ENCODE measurements around the gene NTF4.

Gene NTF4

GRCh38 chr19:49103331-49104085 lies 38.9 kb upstream of the NTF4 start:
- no peak for TF ChIP-seq MYC (IDR thresholded peaks at IDR 0.05; ENCODE audit: low read depth, low read length)
- no peak for TF ChIP-seq CTCF (IDR thresholded peaks at IDR 0.05; ENCODE audit: low read depth, low read length)
- TF ChIP-seq, protein P1, sequence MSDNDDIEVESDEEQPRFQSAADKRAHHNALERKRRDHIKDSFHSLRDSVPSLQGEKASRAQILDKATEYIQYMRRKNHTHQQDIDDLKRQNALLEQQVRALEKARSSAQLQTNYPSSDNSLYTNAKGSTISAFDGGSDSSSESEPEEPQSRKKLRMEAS (IDR thresholded peaks at IDR 0.05; ENCODE audit: low read depth, low read length), result no peak
- TF ChIP-seq POLR2A (IDR thresholded peaks at IDR 0.05; ENCODE audit: extremely low read depth, insufficient read length), result no peak
- no peak for DNase-seq (ENCODE audit: low read depth)
- H3K4me3 ChIP-seq (ENCODE audit: low read depth, low read length), result no peak overlapping the region

GRCh38 chr19:49102303-49102702 lies 37.7 kb upstream of the NTF4 start:
- H3K4me3 ChIP-seq (ENCODE audit: low read depth, low read length), result no peak overlapping the region
- no peak for DNase-seq (ENCODE audit: low read depth)
- TF ChIP-seq MYC (IDR thresholded peaks at IDR 0.05; ENCODE audit: low read depth, low read length) (no peak), CTCF (IDR thresholded peaks at IDR 0.05; ENCODE audit: low read depth, low read length) (no peak), POLR2A (IDR thresholded peaks at IDR 0.05; ENCODE audit: extremely low read depth, insufficient read length) (no peak)
- TF ChIP-seq, protein P1 (IDR thresholded peaks at IDR 0.05; ENCODE audit: low read depth, low read length), result no peak

GRCh38 chr19:49101160-49101559 lies 36.5 kb upstream of the NTF4 start:
- DNase-seq (ENCODE audit: low read depth), result no peak
- no peak for TF ChIP-seq MYC (IDR thresholded peaks at IDR 0.05; ENCODE audit: low read depth, low read length)
- TF ChIP-seq POLR2A (IDR thresholded peaks at IDR 0.05; ENCODE audit: extremely low read depth, insufficient read length), result no peak
- no peak for TF ChIP-seq CTCF (IDR thresholded peaks at IDR 0.05; ENCODE audit: low read depth, low read length)
- TF ChIP-seq, protein P1 (IDR thresholded peaks at IDR 0.05; ENCODE audit: low read depth, low read length), result no peak
- no peak overlapping the region for H3K4me3 ChIP-seq (ENCODE audit: low read depth, low read length)

DNA sequence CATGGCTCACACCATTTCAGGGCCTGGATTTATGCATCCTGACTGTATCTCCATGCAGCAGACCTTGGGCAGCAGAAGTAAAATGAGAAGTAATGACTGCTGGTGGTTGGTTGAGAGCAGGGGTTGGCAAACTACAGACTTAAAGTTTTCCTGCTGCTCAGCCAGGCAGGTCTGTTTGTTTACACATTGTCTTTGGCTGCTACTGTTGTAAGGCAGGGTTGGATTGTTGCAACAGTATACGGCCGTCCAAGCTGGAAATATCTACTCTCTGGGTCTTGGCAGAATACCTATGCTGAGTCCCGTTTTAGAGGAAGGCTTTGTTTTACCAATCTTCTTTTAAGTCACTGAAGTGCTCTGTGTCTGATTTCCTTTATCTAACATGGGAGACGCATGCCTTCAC lies 34.2 kb upstream of the NTF4 start:
- no peak for DNase-seq (ENCODE audit: low read depth)
- no peak overlapping the region for H3K4me3 ChIP-seq (ENCODE audit: low read depth, low read length)
- no peak for TF ChIP-seq MYC (IDR thresholded peaks at IDR 0.05; ENCODE audit: low read depth, low read length)
- TF ChIP-seq POLR2A (IDR thresholded peaks at IDR 0.05; ENCODE audit: extremely low read depth, insufficient read length), result no peak

DNA sequence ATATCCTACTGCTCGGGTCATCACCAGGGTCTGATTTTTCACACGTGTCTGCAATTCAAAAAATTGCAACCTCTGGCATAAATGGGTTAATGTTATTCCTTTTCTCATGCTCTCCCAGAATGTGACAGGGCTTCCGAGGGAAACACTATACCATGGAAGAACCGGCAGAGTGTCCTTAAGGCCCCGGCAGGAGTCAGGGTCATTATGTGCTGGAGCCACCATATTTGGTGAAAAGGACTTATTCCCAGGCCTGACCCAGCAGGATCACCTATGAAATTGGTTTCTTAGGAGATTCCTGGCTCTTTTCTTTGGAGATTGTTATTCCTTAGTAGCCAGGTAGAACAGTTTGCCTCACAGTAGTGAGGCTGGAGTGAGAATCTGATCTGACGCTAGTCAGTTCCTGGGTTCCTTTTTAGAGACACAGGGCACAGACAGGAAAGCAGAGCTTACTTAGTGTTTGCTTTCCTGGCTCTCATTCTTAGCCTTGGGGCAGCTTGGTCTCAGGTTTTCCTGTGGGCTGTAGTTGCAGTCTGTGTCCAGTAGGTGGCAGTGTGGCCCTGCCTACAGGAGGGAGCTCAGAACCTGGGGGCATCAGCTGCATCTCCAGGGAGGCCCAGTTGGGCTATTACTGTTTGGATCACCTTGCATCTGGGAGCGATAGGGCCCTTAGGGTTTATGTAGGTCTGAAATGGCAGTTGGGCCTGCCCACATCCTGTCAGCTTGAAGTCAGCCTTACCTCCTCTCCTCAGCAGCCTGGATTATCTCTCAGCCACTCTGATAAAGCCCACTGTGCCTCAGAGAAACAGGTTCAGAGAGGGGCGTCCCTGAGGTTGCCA lies 33.1 kb upstream of the NTF4 start:
- no peak overlapping the region for H3K4me3 ChIP-seq (ENCODE audit: low read depth, low read length)

More for the DNA sequence above, 33.1 kb upstream of the NTF4 start:
- peak; percentile 81 for DNase-seq (ENCODE audit: low read depth)
- TF ChIP-seq, protein P1 (IDR thresholded peaks at IDR 0.05; ENCODE audit: low read depth, low read length), result no peak
- peak; percentile 96 for TF ChIP-seq CTCF (IDR thresholded peaks at IDR 0.05; ENCODE audit: low read depth, low read length)
- no peak for TF ChIP-seq POLR2A (IDR thresholded peaks at IDR 0.05; ENCODE audit: extremely low read depth, insufficient read length)

Data from NB4 (cell line).